Spleen (tissue), 7 donors: ENCODE data around the gene RPL3.

Experiments used
- CTCF ChIP-seq, 11 experiments: fragments of 200-600 bp in 7 of 11; fragments of 450-650 bp in 4 of 11; sonication (generic) in 4 of 11; IDR thresholded peaks in 8 of 11; conservative IDR thresholded peaks in 3 of 11; 1 replicate in 7 of 11; 2 replicates in 4 of 11; pipeline versions ENCODE4 v1.4.0 to v1.8.0; 2016 to 2021; ENCODE audit warnings: antibody characterized with exemption in 11 of 11, inconsistent platforms in 4 of 11, mild to moderate bottlenecking in 1 of 11
- POLR2A ChIP-seq, 3 donors: fragments of 450-650 bp; IDR thresholded peaks; one replicate each; pipeline ENCODE4 v1.5.1; 2017; ENCODE audit warnings: antibody characterized with exemption in 3 of 3, mild to moderate bottlenecking in 1 of 3
- donor health status: DM: no; HTN: no; CAD: no; lungs with moderate emphysema.
- donor health status: DM: no; HTN: no; CAD: no.
- donor health status: DM: no; HTN: no; CAD: no.

- no peak for TF ChIP-seq CTCF (IDR thresholded peaks at IDR 0.05 in 8 of 11, conservative IDR thresholded peaks at IDR 0.05 in 3 of 11)
- TF ChIP-seq POLR2A (IDR thresholded peaks at IDR 0.05), result no peak
Observed at GRCh38 chr22:39364714-39365491, 45.5 kb upstream of the RPL3 start.
